ENCODE measurements around the gene PHLPP2.
"Not testable (repeated sequence)": the region's sequence is repeated elsewhere in the genome, so short reads cannot be mapped to it uniquely, and the experiment has no call there.

The PHLPP2 gene

DNA sequence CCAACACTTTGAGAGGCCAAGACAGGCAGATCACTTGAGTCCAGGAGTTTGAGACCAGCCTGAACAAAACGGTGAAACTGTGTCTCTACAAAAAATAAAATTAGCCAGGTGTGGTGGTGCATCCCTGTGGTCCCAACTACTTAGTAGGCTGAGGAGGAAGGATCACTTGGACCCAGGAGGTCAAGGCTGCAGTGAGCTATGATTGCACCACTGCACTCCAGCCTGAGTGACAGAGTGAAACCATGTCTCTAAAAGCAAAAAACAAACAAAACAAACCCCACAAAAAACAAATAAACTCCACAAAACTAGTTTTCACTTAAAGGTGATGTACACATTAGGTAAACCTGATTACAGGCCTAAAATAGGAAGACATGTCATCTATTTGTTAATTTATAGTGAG lies 58.2 kb downstream of the PHLPP2 start:
- no peak for DNase-seq

DNA sequence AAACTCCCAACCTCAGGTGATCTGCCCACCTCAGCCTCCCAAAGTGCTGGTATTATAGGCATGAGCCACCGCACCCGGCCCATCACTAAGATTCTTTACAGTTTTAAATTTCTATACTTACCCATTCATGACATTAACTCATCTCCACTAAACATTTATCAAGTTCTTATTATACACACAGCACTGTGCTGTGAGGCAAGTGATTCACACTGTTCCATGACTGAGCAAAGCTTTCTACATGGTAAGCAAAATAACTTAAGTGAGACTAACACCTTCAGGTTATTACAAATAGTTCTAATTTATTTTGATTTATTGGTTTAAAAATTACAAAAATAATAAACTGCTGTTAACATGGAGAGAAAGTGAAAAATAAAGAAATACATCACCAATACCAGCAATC lies 65.0 kb downstream of the PHLPP2 start:
- no peak for DNase-seq

DNA sequence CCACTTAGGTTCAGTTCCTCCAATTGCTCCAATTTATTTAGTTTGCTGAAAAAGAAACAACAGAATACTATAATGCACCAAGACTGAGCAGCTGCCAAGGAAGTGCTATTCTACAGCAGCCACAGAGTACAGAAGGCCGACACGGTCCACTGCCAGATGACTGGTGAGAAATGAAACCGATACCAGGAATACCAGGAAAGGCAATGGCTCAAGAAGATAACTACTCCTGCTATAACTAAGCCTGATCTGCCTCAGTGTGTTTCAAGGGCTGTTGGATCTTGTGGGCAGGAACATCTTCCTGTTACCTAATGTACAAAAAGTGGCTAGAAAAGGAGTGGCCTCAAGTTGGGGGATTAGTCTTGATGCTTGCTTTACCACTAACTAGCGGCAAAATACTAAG lies 65.7 kb downstream of the PHLPP2 start:
- DNase-seq: no peak

GRCh38 chr16:71649704-71650103 lies 74.8 kb downstream of the PHLPP2 start:
- DNase-seq: no peak

GRCh38 chr16:71648921-71649320 lies 75.6 kb downstream of the PHLPP2 start:
- no peak for DNase-seq

DNA sequence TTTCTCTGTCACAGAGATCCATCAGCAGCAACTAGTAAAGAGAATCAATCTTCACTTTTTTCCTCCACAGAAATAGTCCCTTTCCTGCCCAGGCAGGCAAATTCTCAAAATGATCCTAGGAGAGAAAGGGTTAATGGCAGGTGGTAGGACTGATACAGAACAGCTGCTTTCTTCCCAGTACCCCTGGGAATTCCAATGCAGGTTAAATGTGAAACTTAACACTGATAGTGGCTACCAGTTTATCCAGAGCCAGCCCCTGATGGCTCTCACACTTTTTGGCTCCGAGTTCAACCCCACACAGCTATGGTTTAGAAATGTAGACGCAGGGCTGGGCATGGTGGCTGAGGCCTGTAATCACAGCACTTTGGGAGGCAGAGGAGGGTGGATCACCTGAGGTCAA lies 76.3 kb downstream of the PHLPP2 start:
- no peak for DNase-seq

DNA sequence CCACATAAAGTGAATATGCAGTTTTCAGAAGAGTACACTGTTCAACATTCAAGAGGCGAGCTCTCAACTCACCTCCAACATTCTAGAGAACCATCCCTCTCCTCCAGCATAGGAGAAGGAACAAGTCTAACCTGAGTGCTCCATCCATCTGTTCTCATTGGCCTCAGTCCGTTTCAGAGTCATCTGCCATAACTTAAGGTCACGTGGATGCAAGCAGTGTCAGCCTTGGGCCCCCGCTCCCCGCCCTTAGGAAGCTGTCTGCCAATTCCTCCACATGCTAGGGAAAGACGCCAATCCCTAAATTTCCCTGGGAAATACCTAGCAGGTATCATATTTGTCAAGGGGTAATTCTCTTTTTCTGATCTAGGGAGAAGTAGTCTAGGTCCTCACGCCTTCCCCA lies 77.1 kb downstream of the PHLPP2 start:
- DNase-seq: no peak

GRCh38 chr16:71645450-71645849 lies 79.1 kb downstream of the PHLPP2 start:
- no peak for DNase-seq

DNA sequence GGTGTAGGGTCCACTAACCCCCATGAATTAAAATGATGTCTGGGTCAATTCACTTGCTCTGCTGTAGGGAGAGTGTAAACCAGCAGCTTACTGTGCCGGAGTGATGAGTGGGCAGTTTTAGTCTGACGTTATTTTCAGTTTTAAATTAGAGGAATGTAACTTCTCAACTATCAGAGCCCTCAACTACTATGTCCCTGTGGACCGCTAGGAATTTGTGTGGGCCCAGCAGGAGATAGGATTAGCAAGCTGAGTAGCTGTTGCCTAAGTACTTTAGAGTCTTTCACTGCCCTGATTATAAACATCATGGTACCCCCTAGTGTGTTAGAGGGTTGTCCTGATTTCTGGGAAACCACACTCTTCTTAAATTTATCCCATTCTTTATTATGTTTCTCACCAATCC lies 87.1 kb downstream of the PHLPP2 start:
- no peak for DNase-seq

DNA sequence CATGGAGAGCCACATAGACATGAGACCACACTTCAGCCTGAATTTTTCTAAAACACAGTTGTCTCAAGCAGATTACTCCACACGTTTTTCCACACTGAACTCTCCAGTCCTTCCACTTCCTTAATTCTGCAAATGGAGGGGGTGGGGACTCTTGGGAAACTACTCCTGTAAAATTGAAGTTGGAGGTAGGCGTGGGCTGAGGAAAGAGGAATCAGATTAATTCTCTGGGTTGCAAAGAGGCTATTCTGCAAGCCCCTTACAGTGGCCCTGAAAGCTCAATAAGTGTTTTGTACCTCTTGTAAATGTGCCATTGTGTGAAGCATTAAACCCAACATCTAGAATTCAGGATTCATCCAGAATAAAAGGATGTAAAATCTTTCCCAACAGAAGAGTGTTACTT lies 88.9 kb downstream of the PHLPP2 start:
- DNase-seq: no peak

DNA sequence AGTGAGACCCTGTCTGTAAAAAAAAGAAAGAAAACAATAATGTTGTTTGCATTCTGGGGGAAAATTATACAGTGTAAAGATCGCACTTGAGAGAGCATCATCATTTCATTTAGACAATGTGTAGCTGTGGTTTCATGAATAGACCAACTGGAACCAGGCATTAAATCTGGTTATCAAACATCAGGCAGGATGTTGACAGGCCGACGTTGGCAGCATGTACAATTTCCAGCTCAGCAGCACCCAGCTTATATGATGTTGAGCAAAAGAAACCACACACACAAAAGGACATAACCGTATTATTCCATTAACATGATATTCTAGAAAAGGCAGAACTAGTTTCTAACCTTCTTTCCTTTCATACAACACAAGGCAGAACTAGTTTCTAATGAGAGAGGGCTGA lies 92.7 kb downstream of the PHLPP2 start:
- no peak for DNase-seq

DNA sequence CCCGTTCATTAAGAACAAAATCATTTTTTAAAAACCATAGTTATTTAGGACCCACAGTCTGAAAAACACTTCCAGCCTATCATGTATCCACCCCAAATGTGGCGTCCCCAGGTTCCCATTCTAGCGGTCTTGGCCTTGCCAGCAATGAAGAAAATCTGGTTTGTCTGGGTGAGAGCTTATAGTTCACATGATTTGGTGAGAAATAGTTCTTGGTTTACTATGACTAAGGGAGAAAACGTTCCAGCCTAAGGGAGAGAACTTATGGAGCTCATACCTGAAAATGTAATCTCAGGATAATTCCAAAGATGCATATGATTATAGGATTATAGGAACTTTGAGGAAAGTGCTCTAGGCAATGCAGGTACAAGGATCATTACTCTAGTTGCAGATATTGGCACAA lies 93.7 kb downstream of the PHLPP2 start:
- DNase-seq: no peak

GRCh38 chr16:71629278-71630016 lies 95.1 kb downstream of the PHLPP2 start:
- no peak for DNase-seq

GRCh38 chr16:71628810-71629209 lies 95.7 kb downstream of the PHLPP2 start:
- DNase-seq: no peak

- no peak for DNase-seq
These were observed 96.7 kb downstream of the PHLPP2 start for GRCh38 chr16:71627731-71628181.

GRCh38 chr16:71626858-71627213 lies 97.7 kb downstream of the PHLPP2 start:
- DNase-seq: no peak

- no peak for DNase-seq
These were observed 98.3 kb downstream of the PHLPP2 start, which contains the start of gene MARVELD3 for GRCh38 chr16:71626018-71626857. MARVELD3 (plus strand) TSS chr16:71626184; CDS start chr16:71626230, 46 bp downstream.

DNA sequence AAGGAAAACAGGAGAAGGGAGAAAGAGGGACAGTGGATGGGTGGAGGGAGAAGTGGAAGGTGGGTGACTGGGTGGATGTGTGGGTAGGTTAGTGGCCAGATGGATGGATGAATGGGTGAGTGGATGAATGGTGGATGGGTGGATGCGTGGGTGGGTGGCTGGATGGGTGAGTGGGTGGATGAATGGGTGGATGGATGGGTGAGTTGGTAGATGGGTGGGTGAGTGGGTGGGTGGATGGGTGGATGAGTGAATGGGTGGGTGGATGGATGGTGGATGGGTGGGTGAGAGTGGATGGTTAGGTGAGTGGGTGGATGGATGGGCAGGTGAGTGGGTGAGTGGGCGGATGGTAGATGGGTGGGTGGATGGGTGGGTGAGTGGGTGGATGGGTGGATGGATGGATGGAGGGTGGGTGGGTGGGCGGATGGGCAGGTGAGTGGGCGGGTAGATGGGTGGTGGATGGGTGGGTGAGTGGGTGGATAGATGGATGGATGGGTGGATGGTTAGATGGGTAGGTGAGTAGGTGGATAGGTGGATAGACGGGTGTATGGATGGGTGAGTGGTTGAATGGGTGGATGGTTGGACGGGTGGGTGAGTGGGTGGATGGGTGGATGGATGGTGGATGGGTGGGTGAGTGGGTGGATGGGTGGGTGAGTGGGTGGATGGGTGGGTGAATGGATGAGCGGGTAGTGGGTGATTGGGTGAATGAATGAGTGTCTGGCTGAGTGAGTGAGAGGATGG lies 99.2 kb downstream of the PHLPP2 start:
- no peak for DNase-seq

- DNase-seq: no peak
These were observed 100.9 kb downstream of the PHLPP2 start for GRCh38 chr16:71623597-71623996.

- DNase-seq: no peak
These were observed 102.4 kb downstream of the PHLPP2 start for GRCh38 chr16:71622088-71622487.

GRCh38 chr16:71618429-71618828 lies 106.1 kb downstream of the PHLPP2 start:
- no peak for DNase-seq

- DNase-seq: not testable (repeated sequence)
These were observed 109.5 kb downstream of the PHLPP2 start for GRCh38 chr16:71614956-71615355.
